HEK293 (cell line): ENCODE data around the gene NECTIN2.

Source experiments
- CTCF ChIA-PET: fragments of 350-600 bp; formaldehyde crosslinking; extraction: SDS; loops from one replicate; lab custom pipeline; 2021; ENCODE audit warnings: antibody characterized with exemption; lab: Yijun Ruan, JAX
- POLR2A ChIA-PET: fragments of 300-600 bp; formaldehyde crosslinking; extraction: SDS; loops from one replicate; lab custom pipeline; 2020; ENCODE audit warnings: antibody characterized with exemption, inconsistent platforms; lab: Yijun Ruan, JAX
- H3K27ac ChIP-seq: fragments of 200-500 bp; sonication (Bioruptor generic); 2 replicates; pipeline ENCODE4 v1.5.1; 2014; ENCODE audit warnings: low read depth, low read length, control low read depth, inconsistent platforms; ENCODE audit errors: extremely low read depth
- H3K36me3 ChIP-seq, 2 experiments: fragments of 200-500 bp in 1 of 2; sonication (Bioruptor generic) in 1 of 2; 1 replicate in 1 of 2; 2 replicates in 1 of 2; pipeline ENCODE4 v1.5.1; 2014 to 2017; ENCODE audit warnings: inconsistent platforms in 2 of 2, low read length in 2 of 2; ENCODE audit not compliant: control insufficient read depth in 2 of 2, insufficient read depth in 1 of 2
- H3K4me1 ChIP-seq: fragments of 200-500 bp; sonication (Bioruptor generic); 2 replicates; pipeline ENCODE4 v1.5.1; 2014; ENCODE audit warnings: mild to moderate bottlenecking, low read length, inconsistent platforms; ENCODE audit not compliant: control insufficient read depth, insufficient read depth
- H3K4me3 ChIP-seq: 2 replicates; pipeline ENCODE4 v1.5.1; 2011; ENCODE audit warnings: low read depth, mild to moderate bottlenecking, control low read depth, low read length, moderate library complexity
- H3K9me3 ChIP-seq: fragments of 200-500 bp; sonication (Bioruptor generic); 2 replicates; pipeline ENCODE4 v1.5.1; 2014; ENCODE audit warnings: low read depth, low read length, inconsistent platforms; ENCODE audit not compliant: control insufficient read depth, insufficient read depth
- BCL11A ChIP-seq: fragments of 450-650 bp; formaldehyde crosslinking; IDR thresholded peaks from 2 replicates; pipeline ENCODE4 v1.5.1; 2016; ENCODE audit warnings: low read depth, missing biosample characterization, missing genetic modification characterization
- IKZF3 ChIP-seq: fragments of 450-650 bp; IDR thresholded peaks from 2 replicates; pipeline ENCODE4 v1.5.0; 2018; ENCODE audit warnings: missing biosample characterization, mild to moderate bottlenecking, missing genetic modification characterization, moderate library complexity
- KLF9 ChIP-seq: fragments of 450-650 bp; formaldehyde crosslinking; IDR thresholded peaks from 2 replicates; pipeline ENCODE4 v1.5.1; 2016; ENCODE audit warnings: missing biosample characterization, missing genetic modification characterization, low read depth
- MZF1 ChIP-seq: fragments of 450-650 bp; formaldehyde crosslinking; IDR thresholded peaks from 2 replicates; pipeline ENCODE4 v1.5.1; 2017; ENCODE audit warnings: missing biosample characterization, missing genetic modification characterization, borderline replicate concordance
- SCRT2 ChIP-seq: fragments of 450-650 bp; formaldehyde crosslinking; IDR thresholded peaks from 2 replicates; pipeline ENCODE4 v1.5.1; 2016; ENCODE audit warnings: missing biosample characterization, missing genetic modification characterization
- ZBTB26 ChIP-seq: fragments of 450-650 bp; formaldehyde crosslinking; optimal IDR thresholded peaks from 2 replicates; pipeline ENCODE3; 2016; ENCODE audit warnings: missing biosample characterization, mild to moderate bottlenecking, missing genetic modification characterization
- ZEB2 ChIP-seq: fragments of 450-650 bp; formaldehyde crosslinking; IDR thresholded peaks from 2 replicates; pipeline ENCODE4 v1.5.1; 2016; ENCODE audit warnings: missing biosample characterization, missing genetic modification characterization
- ZNF16 ChIP-seq: fragments of 450-650 bp; formaldehyde crosslinking; IDR thresholded peaks from 2 replicates; pipeline ENCODE4 v1.5.1; 2016; ENCODE audit warnings: low read depth, missing biosample characterization, missing genetic modification characterization
- ZNF18 ChIP-seq: fragments of 450-650 bp; formaldehyde crosslinking; IDR thresholded peaks from 2 replicates; pipeline ENCODE4 v1.5.1; 2016; ENCODE audit warnings: missing biosample characterization, missing genetic modification characterization
- ZNF366 ChIP-seq: fragments of 450-650 bp; formaldehyde crosslinking; conservative IDR thresholded peaks from 2 replicates; pipeline ENCODE4 v1.5.1; 2016; ENCODE audit warnings: missing biosample characterization, missing genetic modification characterization
- ZNF37A ChIP-seq: fragments of 450-650 bp; IDR thresholded peaks from 2 replicates; pipeline ENCODE4 v1.5.1; 2018; ENCODE audit warnings: missing biosample characterization, missing genetic modification characterization
- ZNF398 ChIP-seq: fragments of 450-650 bp; formaldehyde crosslinking; IDR thresholded peaks from 2 replicates; pipeline ENCODE4 v1.5.1; 2017; ENCODE audit warnings: missing biosample characterization, missing genetic modification characterization
- ZNF510 ChIP-seq: fragments of 450-650 bp; formaldehyde crosslinking; IDR thresholded peaks from 2 replicates; pipeline ENCODE4 v1.5.1; 2018; ENCODE audit warnings: mild to moderate bottlenecking, missing genetic modification characterization, missing biosample characterization; ENCODE audit not compliant: insufficient replicate concordance
- ZNF513 ChIP-seq: fragments of 450-650 bp; IDR thresholded peaks from 2 replicates; pipeline ENCODE4 v1.5.1; 2018; ENCODE audit warnings: missing biosample characterization, missing genetic modification characterization
- ZNF514 ChIP-seq: fragments of 450-650 bp; formaldehyde crosslinking; IDR thresholded peaks from 2 replicates; pipeline ENCODE4 v1.5.1; 2016; ENCODE audit warnings: missing biosample characterization, missing genetic modification characterization
- ZNF558 ChIP-seq: fragments of 450-650 bp; formaldehyde crosslinking; IDR thresholded peaks from 2 replicates; pipeline ENCODE4 v1.5.1; 2016; ENCODE audit warnings: missing biosample characterization, missing genetic modification characterization
- ZNF580 ChIP-seq: fragments of 450-650 bp; formaldehyde crosslinking; IDR thresholded peaks from 2 replicates; pipeline ENCODE4 v1.5.1; 2016; ENCODE audit warnings: missing biosample characterization, missing genetic modification characterization
- ZNF626 ChIP-seq: fragments of 450-650 bp; sonication (Bioruptor Pico); formaldehyde crosslinking; IDR thresholded peaks from 2 replicates; pipeline ENCODE4 v1.5.1; 2018; ENCODE audit warnings: missing biosample characterization, missing genetic modification characterization, inconsistent platforms
- ZNF664 ChIP-seq: fragments of 450-650 bp; formaldehyde crosslinking; IDR thresholded peaks from 2 replicates; pipeline ENCODE4 v1.5.1; 2016; ENCODE audit warnings: missing biosample characterization, missing genetic modification characterization
- ZNF692 ChIP-seq: fragments of 450-650 bp; formaldehyde crosslinking; IDR thresholded peaks from 2 replicates; pipeline ENCODE4 v1.5.1; 2016; ENCODE audit warnings: missing biosample characterization, missing genetic modification characterization
- ZNF791 ChIP-seq: fragments of 450-650 bp; formaldehyde crosslinking; IDR thresholded peaks from 2 replicates; pipeline ENCODE4 v1.5.1; 2016; ENCODE audit warnings: missing biosample characterization, missing genetic modification characterization
- ZXDB ChIP-seq: fragments of 450-650 bp; formaldehyde crosslinking; IDR thresholded peaks from 2 replicates; pipeline ENCODE4 v1.5.1; 2016; ENCODE audit warnings: missing biosample characterization, missing genetic modification characterization

NECTIN2 gene

GRCh38 chr19:44914433-44915206, 68.5 kb downstream of the NECTIN2 start, which contains the start of gene APOC1 (continued):
- TF ChIP-seq ZNF398 (0 out of 2 replicates have a peak, but pooled peaks have one; percentile 58), ZXDB (tag by site-specific recombination) (0 out of 2 replicates have a peak, but pooled peaks have one; percentile 38), ZBTB26 (tag by site-specific recombination) (peak; percentile 1), KLF9 (peak; percentile 68), SCRT2 (0 out of 2 replicates have a peak, but pooled peaks have one; percentile 10)
- TF ChIP-seq, all 188 proteins: peak for 17; not testable (repeated sequence) for 171

- ChIA-PET CTCF (no interaction called here), POLR2A (no interaction called here)
- no peaks in the 10 kb centered on the region; the same call in 1 of the 2 replicates for H3K4me1 ChIP-seq
These were observed 78.2 kb downstream of the NECTIN2 start for GRCh38 chr19:44924243-44924725.

GRCh38 chr19:44925114-44925891, 79.2 kb downstream of the NECTIN2 start:
- Histone ChIP-seq H3K4me1 (no peaks in the 10 kb centered on the region; the same call in 1 of the 2 replicates), H3K4me3 (no peak overlapping the region), H3K36me3 (no peaks in the 10 kb centered on the region; a peak in 1 of 3 replicates), H3K27ac (no peak overlapping the region), H3K9me3 (no peaks in the 10 kb centered on the region)
- CTCF ChIA-PET, result interaction anchor here (0.6 to 1.4 kb wide), 4 partner anchors 26 to 140 kb away, joined by 3 to 4 read pairs (median 3); no protein-coding TSS in a partner anchor
- POLR2A ChIA-PET, result no interaction called here
- no peak for TF ChIP-seq ZNF510 (tag by site-specific recombination)
- no peak for TF ChIP-seq ZNF558 (tag by site-specific recombination)
- no peak for TF ChIP-seq MZF1
- no peak for TF ChIP-seq ZNF664 (tag by site-specific recombination)
- no peak for TF ChIP-seq ZNF514 (tag by site-specific recombination)
- TF ChIP-seq ZNF18, result no peak
- no peak for TF ChIP-seq IKZF3 (tag by site-specific recombination)
- TF ChIP-seq ZNF513 (tag by site-specific recombination), result no peak
- TF ChIP-seq ZNF366 (tag by site-specific recombination), result no peak

More at GRCh38 chr19:44924243-44924725, 78.2 kb downstream of the NECTIN2 start:
- TF ChIP-seq ZNF692 (tag by site-specific recombination) (no peak), ZXDB (tag by site-specific recombination) (no peak), ZNF37A (tag by site-specific recombination) (no peak), BCL11A (no peak), MZF1 (no peak), ZNF16 (tag by site-specific recombination) (no peak), ZEB2 (no peak), ZNF791 (no peak), ZNF580 (no peak), ZNF626 (tag by site-specific recombination) (no peak)
- no peaks in the 10 kb centered on the region; a peak in 1 of 3 replicates for H3K36me3 ChIP-seq
- H3K27ac ChIP-seq, result no peak overlapping the region
- H3K9me3 ChIP-seq, result no peaks in the 10 kb centered on the region
- H3K4me3 ChIP-seq, result no peak overlapping the region
